Measurements from ENCODE around the gene PTPRD.

DNA sequence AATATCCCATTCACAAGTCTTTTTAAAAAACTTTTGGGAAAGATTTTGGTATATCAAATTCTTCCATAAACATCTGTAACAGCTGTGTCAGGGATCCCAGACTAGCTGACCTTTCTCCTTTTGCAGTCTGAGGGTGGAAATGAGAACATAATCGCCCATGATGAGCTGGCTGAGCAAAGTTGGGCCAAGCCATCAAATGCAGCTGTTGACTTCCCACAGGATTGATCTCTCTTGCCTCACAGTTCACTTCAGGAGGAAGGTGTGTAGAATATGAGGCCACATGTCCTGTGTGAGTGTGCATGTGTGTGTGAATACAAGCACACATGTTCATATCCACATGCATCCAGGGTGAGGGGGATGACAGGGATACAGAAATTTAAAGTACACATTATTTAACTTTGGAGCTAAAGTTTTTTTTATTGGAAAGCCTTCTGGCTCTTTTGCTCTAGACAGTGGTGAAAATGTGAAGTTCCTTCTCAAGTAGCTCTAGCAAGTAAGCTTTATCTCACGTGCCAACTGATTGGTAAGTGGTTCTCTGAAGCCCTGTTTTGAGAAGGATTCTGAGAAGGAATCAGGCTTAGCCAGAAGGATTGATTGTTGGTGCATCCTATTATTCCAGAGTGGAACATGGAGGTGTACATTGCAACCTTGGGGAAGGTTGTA lies 2344.5 kb downstream of the PTPRD start:
- TF ChIP-seq, protein P1, sequence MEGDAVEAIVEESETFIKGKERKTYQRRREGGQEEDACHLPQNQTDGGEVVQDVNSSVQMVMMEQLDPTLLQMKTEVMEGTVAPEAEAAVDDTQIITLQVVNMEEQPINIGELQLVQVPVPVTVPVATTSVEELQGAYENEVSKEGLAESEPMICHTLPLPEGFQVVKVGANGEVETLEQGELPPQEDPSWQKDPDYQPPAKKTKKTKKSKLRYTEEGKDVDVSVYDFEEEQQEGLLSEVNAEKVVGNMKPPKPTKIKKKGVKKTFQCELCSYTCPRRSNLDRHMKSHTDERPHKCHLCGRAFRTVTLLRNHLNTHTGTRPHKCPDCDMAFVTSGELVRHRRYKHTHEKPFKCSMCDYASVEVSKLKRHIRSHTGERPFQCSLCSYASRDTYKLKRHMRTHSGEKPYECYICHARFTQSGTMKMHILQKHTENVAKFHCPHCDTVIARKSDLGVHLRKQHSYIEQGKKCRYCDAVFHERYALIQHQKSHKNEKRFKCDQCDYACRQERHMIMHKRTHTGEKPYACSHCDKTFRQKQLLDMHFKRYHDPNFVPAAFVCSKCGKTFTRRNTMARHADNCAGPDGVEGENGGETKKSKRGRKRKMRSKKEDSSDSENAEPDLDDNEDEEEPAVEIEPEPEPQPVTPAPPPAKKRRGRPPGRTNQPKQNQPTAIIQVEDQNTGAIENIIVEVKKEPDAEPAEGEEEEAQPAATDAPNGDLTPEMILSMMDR (IDR thresholded peaks at IDR 0.05) = no peak
- no peak for TF ChIP-seq POLR2A (IDR thresholded peaks at IDR 0.05)

Data from thyroid gland (tissue), 4 donors.